Measurements from ENCODE around the gene ATM. TPM values are rescaled to one million over a fixed set of nuclear protein-coding genes. Genes with fewer than 3 reads are reported as not detected.

Gene ATM
- total and polyA plus RNA-seq, 2 experiments from 2014 or later: 17.8 to 62.7 TPM

GRCh38 chr11:108206171-108206570 lies 16.7 kb upstream of the ATM start:
- H3K27ac ChIP-seq: no peak overlapping the region
- DNase-seq (ENCODE audit: low read depth in 1 of 2, low spot score in 1 of 2): no peak
- peaks cover 3% of the 10 kb centered on the region for H3K36me3 ChIP-seq
- no peak for TF ChIP-seq CTCF (IDR thresholded peaks at IDR 0.05; ENCODE audit: low read depth, low read length)
- H3K9me3 ChIP-seq (ENCODE audit: low read depth): no peaks in the 10 kb centered on the region
- H3K4me3 ChIP-seq: no peak overlapping the region
- H3K4me1 ChIP-seq (ENCODE audit: low read depth): no peaks in the 10 kb centered on the region
- H3K27me3 ChIP-seq: no peaks in the 10 kb centered on the region

- no peaks in the 10 kb centered on the region for H3K9me3 ChIP-seq (ENCODE audit: low read depth)
These were observed 15.7 kb upstream of the ATM start for GRCh38 chr11:108206969-108207682.

GRCh38 chr11:108207683-108208060 lies 15.2 kb upstream of the ATM start:
- Histone ChIP-seq H3K9me3 (ENCODE audit: low read depth) (no peaks in the 10 kb centered on the region), H3K4me1 (ENCODE audit: low read depth) (no peaks in the 10 kb centered on the region), H3K27ac (no peak overlapping the region), H3K27me3 (no peaks in the 10 kb centered on the region), H3K36me3 (peaks cover 3% of the 10 kb centered on the region), H3K4me3 (no peak overlapping the region)
- no peak for DNase-seq (ENCODE audit: low read depth in 1 of 2, low spot score in 1 of 2)
- TF ChIP-seq CTCF (IDR thresholded peaks at IDR 0.05; ENCODE audit: low read depth, low read length): no peak

More at GRCh38 chr11:108206969-108207682, 15.7 kb upstream of the ATM start:
- H3K27me3 ChIP-seq: no peaks in the 10 kb centered on the region
- DNase-seq (ENCODE audit: low read depth in 1 of 2, low spot score in 1 of 2): no peak
- H3K27ac ChIP-seq: no peak overlapping the region
- H3K4me3 ChIP-seq: no peak overlapping the region
- no peaks in the 10 kb centered on the region for H3K4me1 ChIP-seq (ENCODE audit: low read depth)
- peaks cover 3% of the 10 kb centered on the region for H3K36me3 ChIP-seq
- no peak for TF ChIP-seq CTCF (IDR thresholded peaks at IDR 0.05; ENCODE audit: low read depth, low read length)

GRCh38 chr11:108210441-108210840 lies 12.4 kb upstream of the ATM start:
- DNase-seq (ENCODE audit: low read depth in 1 of 2, low spot score in 1 of 2): no peak
- H3K27me3 ChIP-seq: no peaks in the 10 kb centered on the region
- H3K4me1 ChIP-seq (ENCODE audit: low read depth): no peaks in the 10 kb centered on the region
- peaks cover 3% of the 10 kb centered on the region for H3K36me3 ChIP-seq
- no peaks in the 10 kb centered on the region for H3K9me3 ChIP-seq (ENCODE audit: low read depth)
- no peak overlapping the region for H3K27ac ChIP-seq
- TF ChIP-seq CTCF (IDR thresholded peaks at IDR 0.05; ENCODE audit: low read depth, low read length): no peak
- no peak overlapping the region for H3K4me3 ChIP-seq

- Histone ChIP-seq H3K36me3 (peaks cover 3% of the 10 kb centered on the region), H3K4me3 (no peak overlapping the region), H3K27me3 (no peaks in the 10 kb centered on the region), H3K27ac (no peak overlapping the region), H3K9me3 (ENCODE audit: low read depth) (no peaks in the 10 kb centered on the region), H3K4me1 (ENCODE audit: low read depth) (no peaks in the 10 kb centered on the region)
- TF ChIP-seq CTCF (IDR thresholded peaks at IDR 0.05; ENCODE audit: low read depth, low read length): no peak
- no peak for DNase-seq (ENCODE audit: low read depth in 1 of 2, low spot score in 1 of 2)
These were observed 9.1 kb upstream of the ATM start for GRCh38 chr11:108213784-108214183.
